Measurements from ENCODE around the gene ELP4. TPM values are rescaled to one million over a fixed set of nuclear protein-coding genes. Genes with fewer than 3 reads are reported as not detected.

The ELP4 gene, protein sequence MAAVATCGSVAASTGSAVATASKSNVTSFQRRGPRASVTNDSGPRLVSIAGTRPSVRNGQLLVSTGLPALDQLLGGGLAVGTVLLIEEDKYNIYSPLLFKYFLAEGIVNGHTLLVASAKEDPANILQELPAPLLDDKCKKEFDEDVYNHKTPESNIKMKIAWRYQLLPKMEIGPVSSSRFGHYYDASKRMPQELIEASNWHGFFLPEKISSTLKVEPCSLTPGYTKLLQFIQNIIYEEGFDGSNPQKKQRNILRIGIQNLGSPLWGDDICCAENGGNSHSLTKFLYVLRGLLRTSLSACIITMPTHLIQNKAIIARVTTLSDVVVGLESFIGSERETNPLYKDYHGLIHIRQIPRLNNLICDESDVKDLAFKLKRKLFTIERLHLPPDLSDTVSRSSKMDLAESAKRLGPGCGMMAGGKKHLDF
- 24.1 and 29.8 TPM in 2 replicates for total RNA-seq

DNA sequence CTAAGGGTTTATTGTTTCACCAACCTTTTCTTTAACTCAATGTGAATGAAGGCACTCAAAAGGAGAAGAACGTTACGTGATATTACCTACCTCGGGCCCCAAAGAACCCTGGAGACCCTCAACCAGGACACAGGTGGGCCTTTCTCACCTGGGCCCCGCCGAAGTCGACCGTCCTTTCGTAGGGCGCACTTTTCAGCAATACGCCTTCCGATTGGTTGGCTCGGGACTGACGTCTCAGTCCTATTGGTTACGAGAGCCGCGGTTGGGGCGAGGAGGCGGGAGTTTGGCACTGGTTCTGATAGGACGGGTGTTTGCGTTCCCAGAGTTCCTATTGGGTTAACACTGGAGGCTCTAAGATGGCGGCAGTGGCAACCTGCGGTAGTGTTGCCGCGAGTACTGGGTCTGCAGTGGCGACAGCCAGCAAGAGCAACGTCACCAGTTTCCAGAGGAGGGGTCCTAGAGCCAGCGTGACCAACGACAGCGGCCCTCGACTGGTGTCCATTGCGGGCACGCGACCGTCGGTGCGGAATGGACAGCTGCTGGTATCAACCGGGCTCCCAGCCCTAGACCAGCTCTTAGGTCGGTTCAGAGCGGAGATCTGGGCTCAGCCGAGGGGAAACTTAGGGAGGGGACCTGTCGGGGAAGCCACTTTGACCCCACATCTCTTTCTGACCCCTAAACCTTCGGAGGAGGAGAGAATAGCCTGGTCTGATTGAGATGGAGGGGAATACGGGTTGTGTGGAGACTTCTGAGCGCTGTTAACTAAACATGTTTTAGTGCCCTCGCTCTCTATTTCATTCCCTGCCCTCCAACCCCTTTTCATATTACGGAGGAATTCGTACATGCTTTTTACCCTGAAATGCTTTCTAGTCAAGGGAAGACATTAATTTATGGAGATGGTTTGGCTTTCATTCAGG, at the start of gene ELP4, which contains the start of gene IMMP1L:
ELP4 (plus strand) TSS at position 339 of the 917 bp plus-strand sequence; CDS start at position 357, 18 bp downstream.
IMMP1L (minus strand) TSS at position 194 of the 917 bp plus-strand sequence. CDS start 46,346 bp downstream, outside the sequence.

DNA sequence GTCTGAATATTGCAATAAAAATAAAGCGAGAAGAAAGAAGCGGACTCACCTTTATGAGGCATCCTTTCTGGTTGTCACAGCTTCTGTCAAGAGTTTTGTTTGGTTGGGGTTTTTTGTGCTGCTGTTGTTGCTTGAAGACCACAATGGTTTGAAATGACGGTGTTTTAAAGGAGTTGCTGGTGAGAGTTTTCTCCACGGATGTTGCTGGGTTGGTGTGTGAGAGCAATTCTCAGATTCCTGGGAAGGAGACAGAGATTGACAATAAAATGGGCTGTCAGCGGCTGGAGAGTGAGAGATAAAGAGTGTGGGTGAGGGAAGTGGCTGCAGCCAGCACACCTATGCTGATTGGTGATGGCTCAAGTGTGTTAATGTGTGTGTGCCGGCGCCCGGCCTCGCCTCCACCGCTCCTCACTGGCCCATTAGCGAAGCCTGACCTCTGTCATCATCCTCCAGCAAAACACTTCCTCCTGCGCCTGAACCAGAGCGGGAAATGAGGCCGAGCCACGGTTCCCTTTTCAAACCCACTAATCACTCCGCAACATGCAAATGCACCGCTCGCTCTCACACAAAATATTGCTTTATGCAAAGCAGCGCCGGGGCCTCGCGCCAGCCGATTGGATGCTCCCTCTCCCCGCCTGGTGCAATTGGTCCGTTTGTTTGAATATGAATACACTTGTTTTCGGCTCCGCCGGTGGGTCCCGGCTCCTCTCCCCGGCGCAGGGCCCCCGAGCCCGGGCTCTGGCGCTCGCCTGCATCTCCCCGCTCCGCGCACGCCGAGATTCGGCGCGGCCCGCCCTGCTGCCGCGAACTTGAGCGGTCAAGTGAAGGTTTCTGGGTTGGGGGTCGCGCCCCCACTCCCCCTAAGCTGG, 301.4 kb downstream of the ELP4 start, which contains the start of gene PAX6:
PAX6 (minus strand) TSS at position 544 of the 869 bp plus-strand sequence. CDS start 4,911 bp downstream, outside the sequence.

Other genes with a start within 250 kb of the ELP4 start
- under 0.01 and 0.50 TPM in 2 replicates for gene DCDC1, start 140.0 kb upstream of the ELP4 start, total RNA-seq
- 26.7 and 28.5 TPM in 2 replicates for gene DNAJC24, start 139.9 kb upstream of the ELP4 start, total RNA-seq
- gene IMMP1L, start 145 bp upstream of the ELP4 start, total RNA-seq, result 15.4 and 18.6 TPM in 2 replicates

Measured in thoracic aorta endothelial cell (primary cell).